Osteoblast (primary cell): ENCODE results near the gene OR4D2. TPM values are rescaled to one million over a fixed set of nuclear protein-coding genes. Genes with fewer than 3 reads are reported as not detected.

ENCODE experiments used
- total RNA-seq: library from RNA; depleted of rRNA; stranded (reverse); fragments of >200 nt; gene quantifications from 2 replicates; pipeline ENCODE4 v1.2.3, GENCODE V29; 2012

Gene OR4D2
- total RNA-seq, 1 donor, result not detected

Other genes with a start within 250 kb of the OR4D2 start
- gene CUEDC1, start 211.6 kb upstream of the OR4D2 start, total RNA-seq, result 21.0 and 22.4 TPM in 2 replicates
- gene VEZF1, start 178.7 kb upstream of the OR4D2 start, total RNA-seq, result 51.9 and 58.6 TPM in 2 replicates
- gene SRSF1, start 159.7 kb upstream of the OR4D2 start, total RNA-seq, result 214 and 247 TPM in 2 replicates
- gene DYNLL2, start 83.6 kb upstream of the OR4D2 start, total RNA-seq, result 9.7 and 9.8 TPM in 2 replicates
- not detected in 2 replicates for gene OR4D1, start 18.6 kb upstream of the OR4D2 start, total RNA-seq
- not detected in 2 replicates for gene EPX, start 25.7 kb downstream of the OR4D2 start, total RNA-seq
- 9.7 and 11.2 TPM in 2 replicates for gene MKS1, start 52.3 kb downstream of the OR4D2 start, total RNA-seq
- under 0.01 TPM in 1 of 2 replicates, not detected in the other for gene LPO, start 71.6 kb downstream of the OR4D2 start, total RNA-seq
- gene MPO, start 114.0 kb downstream of the OR4D2 start, total RNA-seq, result under 0.01 TPM in 1 of 2 replicates, not detected in the other
- gene TSPOAP1, start 161.8 kb downstream of the OR4D2 start, total RNA-seq, result 3.8 and 4.3 TPM in 2 replicates
- gene SUPT4H1, start 185.2 kb downstream of the OR4D2 start, total RNA-seq, result 49.9 and 60.7 TPM in 2 replicates